NCI-H1436 (cell line): Measurements from ENCODE around the gene FAM53C.
"Not testable (repeated sequence)": the region's sequence is repeated elsewhere in the genome, so short reads cannot be mapped to it uniquely, and the experiment has no call there.

Source experiments
- DNase-seq: peaks from one replicate; lab custom pipeline; 2025; lab: John Stamatoyannopoulos, UW

FAM53C gene

GRCh38 chr5:138351517-138351916 is 13.5 kb downstream of the FAM53C start:
- DNase-seq: no peak

GRCh38 chr5:138352071-138352721 is 14.1 kb downstream of the FAM53C start, which contains the start of gene KDM3B:
Gene KDM3B, plus strand, starts transcription at chr5:138352685. Its CDS starts 111 bp downstream, at chr5:138352796.
- peak; percentile 76 for DNase-seq

- peak; percentile 26 for DNase-seq
Observed at GRCh38 chr5:138352722-138353559, 14.9 kb downstream of the FAM53C start.

GRCh38 chr5:138353560-138354080 is 15.6 kb downstream of the FAM53C start:
- no peak for DNase-seq

- DNase-seq: no peak
Observed at GRCh38 chr5:138354387-138354786, 16.3 kb downstream of the FAM53C start.

- no peak for DNase-seq
Observed at GRCh38 chr5:138354926-138355378, 16.9 kb downstream of the FAM53C start.

- no peak for DNase-seq
Observed at GRCh38 chr5:138359621-138360020, 21.6 kb downstream of the FAM53C start.

GRCh38 chr5:138360941-138361452 is 22.9 kb downstream of the FAM53C start:
- no peak for DNase-seq

GRCh38 chr5:138364576-138364975 is 26.5 kb downstream of the FAM53C start:
- DNase-seq: no peak

- DNase-seq: no peak
Observed at GRCh38 chr5:138366632-138367382, 28.7 kb downstream of the FAM53C start.

- no peak for DNase-seq
Observed at GRCh38 chr5:138369261-138369660, 31.2 kb downstream of the FAM53C start.

GRCh38 chr5:138369706-138370105 is 31.6 kb downstream of the FAM53C start:
- DNase-seq: no peak

- DNase-seq: no peak
Observed at GRCh38 chr5:138370537-138370936, 32.5 kb downstream of the FAM53C start.

GRCh38 chr5:138371454-138371853 is 33.4 kb downstream of the FAM53C start:
- no peak for DNase-seq

GRCh38 chr5:138372225-138372624 is 34.2 kb downstream of the FAM53C start:
- no peak for DNase-seq

- DNase-seq: no peak
Observed at GRCh38 chr5:138372653-138373052, 34.6 kb downstream of the FAM53C start.

- DNase-seq: no peak
Observed at GRCh38 chr5:138382347-138382746, 44.3 kb downstream of the FAM53C start.

- no peak for DNase-seq
Observed at GRCh38 chr5:138385660-138386059, 47.6 kb downstream of the FAM53C start.

- DNase-seq: no peak
Observed at GRCh38 chr5:138386290-138386689, 48.2 kb downstream of the FAM53C start.

- no peak for DNase-seq
Observed at GRCh38 chr5:138389332-138389731, 51.3 kb downstream of the FAM53C start.

GRCh38 chr5:138389911-138390310 is 51.8 kb downstream of the FAM53C start:
- DNase-seq: not testable (repeated sequence)

GRCh38 chr5:138391859-138392386 is 53.9 kb downstream of the FAM53C start:
- no peak for DNase-seq
